SW480 (cell line): ENCODE measurements around the gene MAD2L2.

Source experiments
- DNase-seq: peaks from one replicate; pipeline ENCODE4 v3.0.0-alpha.2; 2016; ENCODE audit warnings: low spot score

Gene MAD2L2

GRCh38 chr1:11704691-11705475 lies 23.9 kb upstream of the MAD2L2 start:
- DNase-seq = no peak

- no peak for DNase-seq
Measured at GRCh38 chr1:11704194-11704529, 23.2 kb upstream of the MAD2L2 start.

GRCh38 chr1:11703357-11704193 lies 22.6 kb upstream of the MAD2L2 start:
- DNase-seq = no peak

GRCh38 chr1:11701981-11702803 lies 21.2 kb upstream of the MAD2L2 start:
- DNase-seq = no peak

- no peak for DNase-seq
Measured at GRCh38 chr1:11701551-11701961, 20.6 kb upstream of the MAD2L2 start.

GRCh38 chr1:11700601-11701467 lies 19.9 kb upstream of the MAD2L2 start:
- DNase-seq = no peak

GRCh38 chr1:11697893-11698210 lies 16.9 kb upstream of the MAD2L2 start:
- DNase-seq = no peak

- no peak for DNase-seq
Measured at GRCh38 chr1:11697188-11697892, 16.4 kb upstream of the MAD2L2 start.

- DNase-seq = no peak
Measured at GRCh38 chr1:11695861-11696260, 14.9 kb upstream of the MAD2L2 start.

GRCh38 chr1:11693917-11694316 lies 13.0 kb upstream of the MAD2L2 start:
- no peak for DNase-seq

- peak; percentile 71 for DNase-seq
Measured at GRCh38 chr1:11693024-11693590, 12.2 kb upstream of the MAD2L2 start.

- no peak for DNase-seq
Measured at GRCh38 chr1:11691928-11692711, 11.2 kb upstream of the MAD2L2 start.

- peak; percentile 48 for DNase-seq
Measured at GRCh38 chr1:11691302-11691914, 10.5 kb upstream of the MAD2L2 start, which contains the start of gene DRAXIN. TSS of gene DRAXIN (plus strand) at chr1:11691710. CDS start at chr1:11706259, 14,549 bp downstream.

- DNase-seq = peak; percentile 76
Measured at GRCh38 chr1:11690397-11691301, 9.7 kb upstream of the MAD2L2 start.

- no peak for DNase-seq
Measured at GRCh38 chr1:11688506-11688905, 7.6 kb upstream of the MAD2L2 start.

GRCh38 chr1:11685210-11685752 lies 4.3 kb upstream of the MAD2L2 start:
- no peak for DNase-seq

- DNase-seq = no peak
Measured at GRCh38 chr1:11684070-11684469, 3.1 kb upstream of the MAD2L2 start.

- DNase-seq = no peak
Measured at GRCh38 chr1:11682799-11683198, 1.9 kb upstream of the MAD2L2 start.
